Peyer's patch (tissue), 4 donors: ENCODE measurements around the gene MIF4GD. TPM values are rescaled to one million over a fixed set of nuclear protein-coding genes. Genes with fewer than 3 reads are reported as not detected.

Experiments used
- DNase-seq, 3 donors: peaks; one replicate each; pipeline ENCODE4 v3.0.0-alpha.2; 2017 to 2019
- H3K27ac ChIP-seq, 4 donors: fragments of 200-600 bp; sonication (generic); one replicate each; pipeline ENCODE4 v1.5.1; 2016 to 2019
- H3K27me3 ChIP-seq, 2 donors: fragments of 200-600 bp; sonication (generic); one replicate each; pipeline ENCODE4 v1.5.1; 2019
- H3K36me3 ChIP-seq, 3 donors: fragments of 200-600 bp; sonication (generic); one replicate each; pipeline ENCODE4 v1.5.1; 2016 to 2019
- H3K4me1 ChIP-seq, 4 donors: fragments of 200-600 bp; sonication (generic); one replicate each; pipeline ENCODE4 v1.5.1; 2016 to 2019
- H3K4me3 ChIP-seq, 4 donors: fragments of 200-600 bp; sonication (generic); 1 replicate in 3 of 4; 2 replicates in 1 of 4; pipeline ENCODE4 v1.5.1; 2016 to 2019; ENCODE audit warnings: mild to moderate bottlenecking in 1 of 4
- H3K9me3 ChIP-seq, 4 donors: fragments of 200-600 bp; sonication (generic); one replicate each; pipeline ENCODE4 v1.5.1; 2016 to 2019; ENCODE audit warnings: mild to moderate bottlenecking in 1 of 4
- POLR2A ChIP-seq, 2 donors: fragments of 450-650 bp; IDR thresholded peaks; one replicate each; pipeline ENCODE4 v1.5.1; 2017; ENCODE audit warnings: antibody characterized with exemption in 2 of 2, mild to moderate bottlenecking in 2 of 2, moderate library complexity in 2 of 2
- total RNA-seq, 4 donors: library from RNA; depleted of rRNA; stranded (reverse); fragments of >200 nt; gene quantifications; one replicate each; pipeline ENCODE4 v1.1.0, GENCODE V29; 2016
- TF ChIP-seq, protein P1 (sequence below), 6 experiments: fragments of 450-650 bp in 4 of 6; fragments of 200-600 bp in 2 of 6; sonication (generic) in 1 of 6; IDR thresholded peaks; one replicate each; pipeline ENCODE4 v1.5.1; 2017 to 2019; ENCODE audit warnings: antibody characterized with exemption in 6 of 6, mild to moderate bottlenecking in 3 of 6, moderate library complexity in 1 of 6

MIF4GD gene
- total RNA-seq, 4 donors from 2014 or later: 14.5 to 35.5 (median 18.9) TPM

DNA sequence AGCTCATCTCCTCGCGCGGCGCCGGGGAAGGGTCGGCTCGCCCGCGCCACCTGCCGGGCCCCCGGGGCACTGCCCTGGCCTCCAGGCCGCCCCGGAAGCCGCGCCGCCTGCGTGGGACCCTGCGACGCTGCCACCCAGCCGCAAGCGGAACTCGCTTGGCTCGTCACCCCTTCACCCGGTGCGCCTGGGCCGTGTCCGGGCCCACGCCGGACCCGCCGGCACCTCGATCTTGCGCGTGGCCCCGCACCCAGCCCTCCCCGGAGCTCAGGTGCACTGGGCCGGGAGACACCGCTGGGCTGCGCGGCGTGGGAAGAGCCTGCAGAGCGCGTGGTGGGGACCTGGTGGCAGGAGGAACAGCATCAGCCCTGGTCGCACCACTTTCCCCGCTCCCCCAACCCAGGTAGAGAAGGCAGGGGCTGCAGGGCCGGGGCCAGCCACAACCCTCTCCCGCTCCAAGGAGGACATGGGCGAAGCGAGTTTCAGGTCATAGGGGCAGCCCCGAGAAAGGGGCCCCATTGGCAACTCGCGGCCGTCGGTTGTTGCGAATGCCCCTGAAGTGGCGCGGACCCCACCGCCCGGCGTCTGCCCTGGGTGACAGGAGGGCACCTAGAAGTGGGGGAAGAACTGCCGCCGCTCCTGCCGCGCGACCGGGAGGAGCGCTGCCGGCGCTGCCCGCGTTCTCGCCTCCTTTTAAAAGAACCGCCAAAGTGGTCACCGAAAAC, 363 bp upstream of the MIF4GD start:
- H3K4me3 ChIP-seq: peak overlapping the region; percentile 84 to 98 (median 94)
- H3K27ac ChIP-seq: peak overlapping the region; percentile 88 to 99 (median 96)
- DNase-seq: peak; percentile 84 to 92 (median 91)
- peaks cover 0 to 8% (median 0%) of the 10 kb centered on the region in 3 donors for H3K36me3 ChIP-seq
- TF ChIP-seq POLR2A (IDR thresholded peaks at IDR 0.05): peak in 1 of 2 donors; percentile 41
- TF ChIP-seq, protein P1, sequence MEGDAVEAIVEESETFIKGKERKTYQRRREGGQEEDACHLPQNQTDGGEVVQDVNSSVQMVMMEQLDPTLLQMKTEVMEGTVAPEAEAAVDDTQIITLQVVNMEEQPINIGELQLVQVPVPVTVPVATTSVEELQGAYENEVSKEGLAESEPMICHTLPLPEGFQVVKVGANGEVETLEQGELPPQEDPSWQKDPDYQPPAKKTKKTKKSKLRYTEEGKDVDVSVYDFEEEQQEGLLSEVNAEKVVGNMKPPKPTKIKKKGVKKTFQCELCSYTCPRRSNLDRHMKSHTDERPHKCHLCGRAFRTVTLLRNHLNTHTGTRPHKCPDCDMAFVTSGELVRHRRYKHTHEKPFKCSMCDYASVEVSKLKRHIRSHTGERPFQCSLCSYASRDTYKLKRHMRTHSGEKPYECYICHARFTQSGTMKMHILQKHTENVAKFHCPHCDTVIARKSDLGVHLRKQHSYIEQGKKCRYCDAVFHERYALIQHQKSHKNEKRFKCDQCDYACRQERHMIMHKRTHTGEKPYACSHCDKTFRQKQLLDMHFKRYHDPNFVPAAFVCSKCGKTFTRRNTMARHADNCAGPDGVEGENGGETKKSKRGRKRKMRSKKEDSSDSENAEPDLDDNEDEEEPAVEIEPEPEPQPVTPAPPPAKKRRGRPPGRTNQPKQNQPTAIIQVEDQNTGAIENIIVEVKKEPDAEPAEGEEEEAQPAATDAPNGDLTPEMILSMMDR (IDR thresholded peaks at IDR 0.05): peak; percentile 76 to 99 (median 98)
- peaks cover 0 to 27% (median 9%) of the 10 kb centered on the region in 4 donors for H3K4me1 ChIP-seq
- no peaks in the 10 kb centered on the region for H3K27me3 ChIP-seq
- no peaks in the 10 kb centered on the region for H3K9me3 ChIP-seq

DNA sequence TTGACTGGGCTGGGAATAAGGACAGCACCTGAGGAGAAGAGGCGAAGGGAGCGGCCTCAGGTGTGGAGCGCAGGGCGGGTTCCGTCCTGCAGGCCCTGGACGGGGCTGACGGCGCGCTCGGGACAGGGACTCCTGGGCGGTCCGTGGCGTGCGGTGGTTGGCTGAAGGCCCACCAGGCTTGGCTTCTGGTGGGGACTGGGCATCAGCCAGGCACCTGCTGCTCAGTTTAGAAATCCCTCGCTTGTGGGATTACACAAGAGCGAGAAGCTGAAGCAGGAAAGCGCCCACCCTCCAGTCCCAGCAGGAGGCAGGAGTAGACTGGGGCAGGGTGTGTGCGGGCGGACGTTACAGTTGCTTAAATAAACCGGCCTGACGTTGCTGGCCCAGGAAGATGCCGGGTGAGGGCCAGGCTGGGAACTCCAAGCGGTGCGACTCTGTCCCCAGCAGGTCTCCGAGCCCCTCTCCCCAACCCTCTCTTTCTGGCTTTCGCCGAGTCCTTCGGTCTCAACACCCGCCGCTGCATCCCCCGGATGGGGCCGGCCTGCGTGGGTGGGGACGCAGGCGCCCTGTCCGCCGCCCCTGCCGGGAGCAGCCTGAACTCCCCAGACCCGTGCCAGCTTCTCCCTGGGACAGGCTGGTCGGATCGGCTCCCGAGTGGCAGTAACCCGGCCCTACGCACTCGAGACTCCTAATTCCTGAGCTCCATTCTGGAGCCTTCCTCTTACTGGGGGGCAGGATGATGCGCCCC, 639 bp downstream of the MIF4GD start:
- peak overlapping the region; percentile 88 to 99 (median 96) for H3K27ac ChIP-seq
- DNase-seq: peak; percentile 66 to 81 (median 78)
- no peak for TF ChIP-seq POLR2A (IDR thresholded peaks at IDR 0.05)
- TF ChIP-seq, protein P1 (IDR thresholded peaks at IDR 0.05): peak in 4 of 6 experiments; percentile 3 to 37 (median 22)
- H3K27me3 ChIP-seq: no peaks in the 10 kb centered on the region
- peaks cover 0 to 27% (median 9%) of the 10 kb centered on the region in 4 donors for H3K4me1 ChIP-seq
- no peaks in the 10 kb centered on the region for H3K9me3 ChIP-seq
- peak overlapping the region; percentile 84 to 98 (median 94) for H3K4me3 ChIP-seq
- peaks cover 0 to 18% (median 0%) of the 10 kb centered on the region in 3 donors for H3K36me3 ChIP-seq

DNA sequence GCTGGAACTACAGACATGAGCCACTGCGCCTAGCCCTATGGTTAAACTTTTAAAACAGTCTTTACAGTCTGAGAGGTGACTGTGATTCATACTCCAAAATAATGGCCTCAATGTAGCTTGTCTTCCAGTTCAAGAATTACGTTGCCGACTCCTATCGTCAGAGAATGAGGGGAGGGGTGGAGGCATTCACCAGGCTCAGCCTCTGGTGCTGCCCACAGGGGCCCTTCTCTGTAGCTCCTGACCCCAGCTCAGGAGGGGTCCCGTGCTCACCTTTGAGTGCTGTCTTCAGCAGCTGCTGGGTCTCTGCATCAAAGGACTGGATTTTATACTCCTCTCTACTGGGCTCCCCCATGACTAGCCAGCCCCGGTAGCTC, 1.2 kb downstream of the MIF4GD start:
- peaks cover 0 to 27% (median 9%) of the 10 kb centered on the region in 4 donors for H3K4me1 ChIP-seq
- H3K27me3 ChIP-seq: no peaks in the 10 kb centered on the region
- no peaks in the 10 kb centered on the region for H3K9me3 ChIP-seq
- DNase-seq: no peak
- H3K36me3 ChIP-seq: peaks cover 0 to 22% (median 0%) of the 10 kb centered on the region in 3 donors
- H3K27ac ChIP-seq: peak overlapping the region; percentile 88 to 99 (median 96)
- TF ChIP-seq POLR2A (IDR thresholded peaks at IDR 0.05): no peak
- TF ChIP-seq, protein P1 (IDR thresholded peaks at IDR 0.05): no peak
- H3K4me3 ChIP-seq: peak overlapping the region; percentile 84 to 98 (median 94)

DNA sequence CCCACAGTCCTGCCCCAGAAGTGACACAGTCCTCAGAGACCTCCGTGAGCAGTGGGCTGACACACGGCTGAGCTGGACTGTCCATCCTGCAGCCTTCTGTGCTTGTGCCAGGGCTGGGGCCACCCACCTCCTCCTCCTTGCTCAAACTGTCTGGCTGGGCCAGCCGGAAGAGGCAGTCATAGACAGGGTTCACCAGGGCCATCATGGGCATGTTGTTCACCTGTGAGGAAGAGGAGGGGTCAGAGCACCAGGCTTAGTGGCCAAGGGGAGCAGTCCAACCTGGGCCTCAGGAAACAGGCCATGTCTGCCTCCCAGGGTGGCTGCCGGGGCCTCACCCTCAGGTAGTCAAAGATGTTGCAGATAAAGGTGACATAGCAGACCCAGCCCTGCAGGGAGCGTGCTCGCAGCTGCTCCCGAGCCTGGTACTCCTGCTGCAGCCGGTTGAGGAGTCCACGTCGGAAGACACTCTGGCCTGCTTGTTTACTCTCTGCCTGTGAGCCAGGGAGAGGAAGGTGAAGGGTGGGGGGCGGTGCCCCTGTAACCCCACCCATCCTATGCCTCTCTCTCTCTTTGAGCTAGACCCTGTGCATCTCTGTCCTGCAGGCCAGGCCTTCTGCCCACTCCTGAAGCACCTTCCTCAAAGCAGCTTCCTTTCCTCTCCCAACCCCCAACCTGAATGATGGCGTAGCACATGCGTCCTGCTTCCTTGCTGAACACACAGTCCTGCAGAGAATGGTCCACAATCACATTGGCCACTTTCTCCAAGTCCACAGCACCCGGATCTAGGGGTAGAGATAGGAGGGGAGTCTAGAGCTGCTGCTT, 3.4 kb downstream of the MIF4GD start:
- Histone ChIP-seq H3K27ac (no peak overlapping the region), H3K9me3 (no peaks in the 10 kb centered on the region), H3K36me3 (peaks cover 0 to 40% (median 0%) of the 10 kb centered on the region in 3 donors), H3K4me3 (no peak overlapping the region), H3K27me3 (no peaks in the 10 kb centered on the region), H3K4me1 (peaks cover 0 to 28% (median 9%) of the 10 kb centered on the region in 4 donors)
- peak in 1 of 3 donors; percentile 69 for DNase-seq
- TF ChIP-seq, protein P1 (IDR thresholded peaks at IDR 0.05): peak in 3 of 6 experiments; percentile 29 to 42 (median 39)
- TF ChIP-seq POLR2A (IDR thresholded peaks at IDR 0.05): no peak

DNA sequence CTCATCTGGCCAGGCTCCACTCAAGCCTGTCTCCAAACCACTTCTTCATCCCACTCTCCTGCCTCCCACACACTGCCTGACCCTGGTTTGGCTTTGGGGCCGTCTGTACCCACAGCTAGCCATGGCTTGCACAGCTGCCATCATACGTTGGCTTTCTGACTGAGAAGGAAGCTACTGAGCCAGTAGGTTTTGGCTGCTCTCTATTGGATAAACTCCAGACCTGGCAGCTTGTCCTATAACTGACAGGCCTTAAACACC, 3.9 kb downstream of the MIF4GD start:
- Histone ChIP-seq H3K27me3 (no peaks in the 10 kb centered on the region), H3K4me1 (peaks cover 0 to 27% (median 10%) of the 10 kb centered on the region in 4 donors), H3K9me3 (no peaks in the 10 kb centered on the region), H3K36me3 (peaks cover 0 to 40% (median 0%) of the 10 kb centered on the region in 3 donors), H3K4me3 (no peak overlapping the region), H3K27ac (no peak overlapping the region)
- no peak for DNase-seq
- no peak for TF ChIP-seq POLR2A (IDR thresholded peaks at IDR 0.05)
- TF ChIP-seq, protein P1 (IDR thresholded peaks at IDR 0.05): no peak
